ENCODE measurements around the gene MDM2. TPM values are rescaled to one million over a fixed set of nuclear protein-coding genes. Genes with fewer than 3 reads are reported as not detected.

MDM2 gene
- total RNA-seq, 1 experiment from 2014 or later, result 118 TPM

DNA sequence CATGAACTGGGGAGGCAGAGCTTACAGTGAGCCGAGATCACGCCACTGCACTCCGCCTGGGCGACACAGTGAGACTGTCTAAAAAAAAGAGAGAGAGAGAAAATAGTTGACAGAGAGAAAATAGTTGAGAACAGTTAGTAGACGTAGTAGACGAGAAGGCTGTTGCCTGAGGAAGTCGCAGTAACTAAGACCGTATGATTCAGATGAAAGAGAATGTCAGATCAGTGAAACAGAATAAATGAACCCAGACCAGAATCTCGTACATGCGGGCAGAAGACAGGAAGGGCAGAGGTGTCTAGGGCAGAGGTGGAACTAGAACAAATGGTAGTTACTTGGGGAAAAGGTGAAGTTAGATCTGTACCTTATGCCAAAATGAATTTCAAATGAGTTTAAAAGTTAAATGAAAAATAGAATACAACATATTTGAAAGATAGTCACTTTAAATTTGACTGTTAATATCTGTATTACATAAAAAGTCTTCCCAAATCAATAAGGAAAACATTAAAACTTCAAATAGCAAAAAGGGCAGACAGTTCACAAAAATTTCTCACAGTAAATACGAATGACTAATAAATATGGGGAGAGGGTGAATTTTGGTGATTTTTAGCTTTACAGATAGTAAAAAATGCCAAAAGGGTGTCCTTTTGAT is 17.7 kb downstream of the MDM2 start:
- no peak overlapping the region for H3K4me3 ChIP-seq (ENCODE audit: low read depth, low read length)
- TF ChIP-seq, protein P1, sequence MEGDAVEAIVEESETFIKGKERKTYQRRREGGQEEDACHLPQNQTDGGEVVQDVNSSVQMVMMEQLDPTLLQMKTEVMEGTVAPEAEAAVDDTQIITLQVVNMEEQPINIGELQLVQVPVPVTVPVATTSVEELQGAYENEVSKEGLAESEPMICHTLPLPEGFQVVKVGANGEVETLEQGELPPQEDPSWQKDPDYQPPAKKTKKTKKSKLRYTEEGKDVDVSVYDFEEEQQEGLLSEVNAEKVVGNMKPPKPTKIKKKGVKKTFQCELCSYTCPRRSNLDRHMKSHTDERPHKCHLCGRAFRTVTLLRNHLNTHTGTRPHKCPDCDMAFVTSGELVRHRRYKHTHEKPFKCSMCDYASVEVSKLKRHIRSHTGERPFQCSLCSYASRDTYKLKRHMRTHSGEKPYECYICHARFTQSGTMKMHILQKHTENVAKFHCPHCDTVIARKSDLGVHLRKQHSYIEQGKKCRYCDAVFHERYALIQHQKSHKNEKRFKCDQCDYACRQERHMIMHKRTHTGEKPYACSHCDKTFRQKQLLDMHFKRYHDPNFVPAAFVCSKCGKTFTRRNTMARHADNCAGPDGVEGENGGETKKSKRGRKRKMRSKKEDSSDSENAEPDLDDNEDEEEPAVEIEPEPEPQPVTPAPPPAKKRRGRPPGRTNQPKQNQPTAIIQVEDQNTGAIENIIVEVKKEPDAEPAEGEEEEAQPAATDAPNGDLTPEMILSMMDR (IDR thresholded peaks at IDR 0.05; ENCODE audit: insufficient read depth in 1 of 2, low read depth in 1 of 2, low read length in 1 of 2, severe bottlenecking in 1 of 2, unreplicated experiment in 1 of 2), result no peak
- Mint-ChIP-seq H3K4me3 (ENCODE audit: unreplicated experiment) (no peak overlapping the region), H3K27ac (ENCODE audit: unreplicated experiment) (no peak overlapping the region), H3K36me3 (ENCODE audit: insufficient read depth, unreplicated experiment) (peaks cover 88% of the 10 kb centered on the region), H3K27me3 (ENCODE audit: insufficient read depth, unreplicated experiment) (no peaks in the 10 kb centered on the region), H3K4me1 (ENCODE audit: low read depth, unreplicated experiment) (peaks cover 5% of the 10 kb centered on the region), H3K9me3 (ENCODE audit: unreplicated experiment) (no peaks in the 10 kb centered on the region)
- no peak for DNase-seq
- intact Hi-C loops (cut with micrococcal nuclease; ENCODE audit: unreplicated experiment), result no loop called here
- POLR2A ChIA-PET, result no interaction called here
- peaks cover 3% of the 10 kb centered on the region for H3K36me3 ChIP-seq (ENCODE audit: control insufficient read depth, insufficient read depth, low read length)
- no peaks in the 10 kb centered on the region for H3K9me3 ChIP-seq
- H3K4me1 ChIP-seq, result no peaks in the 10 kb centered on the region
- no peaks in the 10 kb centered on the region for H3K27me3 ChIP-seq (replicated peaks; ENCODE audit: control insufficient read depth, insufficient read depth, low read length)
- CTCF ChIA-PET, result no interaction called here
- no TSS peak for BruUV-seq (replicated peaks)

DNA sequence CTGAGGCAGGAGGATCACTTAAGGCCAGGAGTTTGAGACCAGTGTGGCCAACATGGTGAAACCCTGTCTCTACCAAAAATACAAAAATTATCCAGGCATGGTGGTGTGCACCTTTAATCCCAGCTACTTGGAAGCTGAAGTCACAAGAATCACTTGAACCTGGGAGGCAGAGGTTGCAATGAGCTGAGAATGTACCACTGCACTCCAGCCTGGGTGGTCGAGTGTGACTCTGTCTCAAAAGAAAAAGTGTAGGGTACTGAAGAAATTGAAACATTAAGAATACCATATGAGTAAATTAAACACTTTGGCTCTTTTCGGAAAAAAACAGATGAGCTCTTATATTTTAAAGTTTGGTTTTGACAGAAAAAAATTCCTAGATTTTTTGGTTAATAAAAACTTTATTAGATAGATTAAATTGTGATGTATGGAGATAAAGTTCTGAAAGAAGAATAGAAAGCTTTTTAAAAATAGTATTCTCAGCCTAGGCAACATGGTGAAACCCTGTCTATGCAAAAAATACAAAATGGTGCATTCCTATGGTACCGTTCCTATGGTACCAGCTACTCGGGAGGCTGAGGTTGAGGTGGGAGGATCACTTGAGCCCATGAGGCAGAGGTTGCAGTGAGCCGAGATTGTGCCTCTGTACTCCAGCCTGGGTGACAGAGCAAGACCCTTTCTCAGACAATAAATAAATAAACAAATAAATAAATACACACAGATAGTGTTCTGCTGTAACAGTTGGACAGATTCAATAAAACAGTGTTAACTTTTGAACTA is 20.1 kb downstream of the MDM2 start:
- Histone ChIP-seq H3K27me3 (replicated peaks; ENCODE audit: control insufficient read depth, insufficient read depth, low read length) (no peaks in the 10 kb centered on the region), H3K4me1 (peaks cover 14% of the 10 kb centered on the region), H3K9me3 (no peaks in the 10 kb centered on the region), H3K4me3 (ENCODE audit: low read depth, low read length) (no peak overlapping the region), H3K36me3 (ENCODE audit: control insufficient read depth, insufficient read depth, low read length) (peaks cover 3% of the 10 kb centered on the region; the same call in 1 of the 2 replicates)
- intact Hi-C loops (cut with micrococcal nuclease; ENCODE audit: unreplicated experiment), result no loop called here
- no peak for DNase-seq
- Mint-ChIP-seq H3K27ac (ENCODE audit: unreplicated experiment) (no peak overlapping the region), H3K27me3 (ENCODE audit: insufficient read depth, unreplicated experiment) (no peaks in the 10 kb centered on the region), H3K36me3 (ENCODE audit: insufficient read depth, unreplicated experiment) (peaks cover 89% of the 10 kb centered on the region), H3K4me3 (ENCODE audit: unreplicated experiment) (no peak overlapping the region), H3K4me1 (ENCODE audit: low read depth, unreplicated experiment) (peaks cover 12% of the 10 kb centered on the region), H3K9me3 (ENCODE audit: unreplicated experiment) (no peaks in the 10 kb centered on the region)
- TF ChIP-seq, protein P1 (IDR thresholded peaks at IDR 0.05; ENCODE audit: insufficient read depth in 1 of 2, low read depth in 1 of 2, low read length in 1 of 2, severe bottlenecking in 1 of 2, unreplicated experiment in 1 of 2), result no peak
- ChIA-PET CTCF (no interaction called here), POLR2A (interaction anchor here (1.4 kb wide), 1 partner anchor 19 kb away, joined by 4 read pairs; no protein-coding TSS in a partner anchor)
- no TSS peak for BruUV-seq (replicated peaks)

DNA sequence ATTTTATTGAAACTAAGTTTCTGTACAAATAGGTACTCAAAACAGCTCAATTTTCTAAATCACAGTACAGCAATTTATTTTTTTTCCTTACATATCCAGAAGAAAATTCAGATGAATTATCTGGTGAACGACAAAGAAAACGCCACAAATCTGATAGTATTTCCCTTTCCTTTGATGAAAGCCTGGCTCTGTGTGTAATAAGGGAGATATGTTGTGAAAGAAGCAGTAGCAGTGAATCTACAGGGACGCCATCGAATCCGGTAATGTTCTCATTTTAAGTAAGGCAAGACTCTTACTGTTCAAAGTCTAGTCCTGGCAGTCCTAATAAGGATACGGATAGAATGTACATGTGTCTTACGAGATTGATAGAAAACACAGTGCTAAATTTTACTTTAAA is 20.7 kb downstream of the MDM2 start:
- H3K4me3 Mint-ChIP-seq (ENCODE audit: unreplicated experiment), result no peak overlapping the region
- H3K27ac Mint-ChIP-seq (ENCODE audit: unreplicated experiment), result no peak overlapping the region
- intact Hi-C loops (cut with micrococcal nuclease; ENCODE audit: unreplicated experiment), result no loop called here
- no peaks in the 10 kb centered on the region for H3K9me3 Mint-ChIP-seq (ENCODE audit: unreplicated experiment)
- H3K27me3 ChIP-seq (replicated peaks; ENCODE audit: control insufficient read depth, insufficient read depth, low read length), result no peaks in the 10 kb centered on the region
- no peak overlapping the region for H3K4me3 ChIP-seq (ENCODE audit: low read depth, low read length)
- H3K4me1 ChIP-seq, result peaks cover 14% of the 10 kb centered on the region
- no TSS peak for BruUV-seq (replicated peaks)
- H3K27me3 Mint-ChIP-seq (ENCODE audit: insufficient read depth, unreplicated experiment), result no peaks in the 10 kb centered on the region
- peaks cover 12% of the 10 kb centered on the region for H3K4me1 Mint-ChIP-seq (ENCODE audit: low read depth, unreplicated experiment)
- POLR2A ChIA-PET, result interaction anchor here (1.4 kb wide), 1 partner anchor 20 kb away, joined by 4 read pairs; no protein-coding TSS in a partner anchor
- no peaks in the 10 kb centered on the region for H3K9me3 ChIP-seq
- peaks cover 86% of the 10 kb centered on the region for H3K36me3 Mint-ChIP-seq (ENCODE audit: insufficient read depth, unreplicated experiment)
- CTCF ChIA-PET, result no interaction called here
- TF ChIP-seq, protein P1 (IDR thresholded peaks at IDR 0.05; ENCODE audit: insufficient read depth in 1 of 2, low read depth in 1 of 2, low read length in 1 of 2, severe bottlenecking in 1 of 2, unreplicated experiment in 1 of 2), result no peak
- H3K36me3 ChIP-seq (ENCODE audit: control insufficient read depth, insufficient read depth, low read length), result peaks cover 2% of the 10 kb centered on the region; the same call in 1 of the 2 replicates
- DNase-seq, result no peak

Data from Caco-2 (cell line).